Measurements from ENCODE around the gene COPZ2. TPM values are rescaled to one million over a fixed set of nuclear protein-coding genes. Genes with fewer than 3 reads are reported as not detected.
A peak's percentile ranks its signal among the peaks of the same experiment; 100 is the strongest.
"Not testable (repeated sequence)": the region's sequence is repeated elsewhere in the genome, so short reads cannot be mapped to it uniquely, and the experiment has no call there.

The COPZ2 gene
- total RNA-seq, 4 donors from 2014 or later, result 58.1 to 73.9 (median 64.1) TPM

- H3K27ac ChIP-seq (replicated peaks in 1 of 4), result no peak overlapping the region
- H3K4me3 ChIP-seq, result no peak overlapping the region
- no peaks in the 10 kb centered on the region for H3K27me3 ChIP-seq
- no peaks in the 10 kb centered on the region for H3K9me3 ChIP-seq
- intact Hi-C loops (cut with DNase I), result no loop called here
- 53% methylated on average over 2 of the region's 2 CpGs for WGBS
- H3K36me3 ChIP-seq, result peaks cover 31 to 87% (median 64%) of the 10 kb centered on the region in 4 donors
- TF ChIP-seq POLR2AphosphoS5 (IDR thresholded peaks at IDR 0.05), result no peak
- no peak for TF ChIP-seq POLR2A (IDR thresholded peaks at IDR 0.05; ENCODE audit: low read depth)
- TF ChIP-seq, protein P1, sequence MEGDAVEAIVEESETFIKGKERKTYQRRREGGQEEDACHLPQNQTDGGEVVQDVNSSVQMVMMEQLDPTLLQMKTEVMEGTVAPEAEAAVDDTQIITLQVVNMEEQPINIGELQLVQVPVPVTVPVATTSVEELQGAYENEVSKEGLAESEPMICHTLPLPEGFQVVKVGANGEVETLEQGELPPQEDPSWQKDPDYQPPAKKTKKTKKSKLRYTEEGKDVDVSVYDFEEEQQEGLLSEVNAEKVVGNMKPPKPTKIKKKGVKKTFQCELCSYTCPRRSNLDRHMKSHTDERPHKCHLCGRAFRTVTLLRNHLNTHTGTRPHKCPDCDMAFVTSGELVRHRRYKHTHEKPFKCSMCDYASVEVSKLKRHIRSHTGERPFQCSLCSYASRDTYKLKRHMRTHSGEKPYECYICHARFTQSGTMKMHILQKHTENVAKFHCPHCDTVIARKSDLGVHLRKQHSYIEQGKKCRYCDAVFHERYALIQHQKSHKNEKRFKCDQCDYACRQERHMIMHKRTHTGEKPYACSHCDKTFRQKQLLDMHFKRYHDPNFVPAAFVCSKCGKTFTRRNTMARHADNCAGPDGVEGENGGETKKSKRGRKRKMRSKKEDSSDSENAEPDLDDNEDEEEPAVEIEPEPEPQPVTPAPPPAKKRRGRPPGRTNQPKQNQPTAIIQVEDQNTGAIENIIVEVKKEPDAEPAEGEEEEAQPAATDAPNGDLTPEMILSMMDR (IDR thresholded peaks at IDR 0.05), result no peak
- no peak for DNase-seq (ENCODE audit: extremely low spot score)
- H3K4me1 ChIP-seq, result peaks cover 5 to 16% (median 8%) of the 10 kb centered on the region in 4 donors
Measured at GRCh38 chr17:48071654-48072053, 34.1 kb upstream of the COPZ2 start.

- WGBS, result 61% methylated on average over 2 of the region's 2 CpGs
- no peak overlapping the region for H3K4me3 ChIP-seq
- H3K36me3 ChIP-seq, result peaks cover 17 to 86% (median 59%) of the 10 kb centered on the region in 4 donors
- intact Hi-C loops (cut with DNase I), result no loop called here
- H3K27me3 ChIP-seq, result no peaks in the 10 kb centered on the region
- TF ChIP-seq EP300 (IDR thresholded peaks at IDR 0.05) (no peak), POLR2A (IDR thresholded peaks at IDR 0.05; ENCODE audit: low read depth) (no peak), POLR2AphosphoS5 (IDR thresholded peaks at IDR 0.05) (no peak)
- TF ChIP-seq, protein P1 (IDR thresholded peaks at IDR 0.05), result no peak
- no peaks in the 10 kb centered on the region for H3K9me3 ChIP-seq
- peaks cover 11 to 24% (median 16%) of the 10 kb centered on the region in 4 donors for H3K4me1 ChIP-seq
- H3K27ac ChIP-seq (replicated peaks in 1 of 4), result no peak overlapping the region
- no peak for DNase-seq (ENCODE audit: extremely low spot score)
Measured at GRCh38 chr17:48070195-48070594, 32.6 kb upstream of the COPZ2 start.

GRCh38 chr17:48068491-48068961 lies 30.9 kb upstream of the COPZ2 start:
- Histone ChIP-seq H3K36me3 (peaks cover 16 to 85% (median 66%) of the 10 kb centered on the region in 4 donors), H3K4me3 (no peak overlapping the region), H3K27ac (replicated peaks in 1 of 4) (no peak overlapping the region), H3K4me1 (peaks cover 7 to 31% (median 19%) of the 10 kb centered on the region in 4 donors), H3K27me3 (no peaks in the 10 kb centered on the region), H3K9me3 (no peaks in the 10 kb centered on the region)
- intact Hi-C loops (cut with DNase I), result no loop called here
- DNase-seq (ENCODE audit: extremely low spot score), result no peak
- WGBS, result 61% methylated on average over 2 of the region's 3 CpGs
- TF ChIP-seq, protein P1 (IDR thresholded peaks at IDR 0.05), result peak in 1 of 3 experiments; percentile 29
- TF ChIP-seq POLR2A (IDR thresholded peaks at IDR 0.05; ENCODE audit: low read depth), result no peak
- TF ChIP-seq POLR2AphosphoS5 (IDR thresholded peaks at IDR 0.05), result no peak

DNA sequence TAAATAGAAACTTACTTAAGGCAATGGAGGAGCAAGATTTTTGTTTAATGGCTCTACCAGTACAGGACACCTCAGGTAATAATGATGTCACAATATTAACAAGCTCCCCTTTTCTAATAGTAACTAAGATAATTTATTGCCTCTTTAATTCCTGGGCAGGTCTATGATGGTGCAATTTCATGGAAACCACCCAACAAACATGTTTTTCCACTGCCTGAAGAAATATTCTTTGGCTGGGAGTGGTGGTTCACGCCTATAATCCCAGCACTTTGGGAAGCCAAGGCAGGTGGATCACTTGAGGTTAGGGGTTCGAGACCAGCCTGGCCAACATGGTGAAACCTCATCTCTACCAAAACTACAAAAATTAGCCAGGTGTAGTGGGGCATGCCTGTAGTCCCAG lies 30.2 kb upstream of the COPZ2 start:
- H3K27me3 ChIP-seq; DNase-seq (ENCODE audit: extremely low spot score); H3K9me3 ChIP-seq; H3K4me3 ChIP-seq; intact Hi-C loops (cut with DNase I): not testable (repeated sequence)
- peaks cover 22 to 88% (median 68%) of the 10 kb centered on the region in 4 donors for H3K36me3 ChIP-seq
- 83% methylated on average over 2 of the region's 2 CpGs for WGBS
- H3K27ac ChIP-seq (replicated peaks in 1 of 4), result peak overlapping the region in 1 of 4 donors; percentile 20
- peaks cover 7 to 33% (median 19%) of the 10 kb centered on the region in 4 donors for H3K4me1 ChIP-seq

DNA sequence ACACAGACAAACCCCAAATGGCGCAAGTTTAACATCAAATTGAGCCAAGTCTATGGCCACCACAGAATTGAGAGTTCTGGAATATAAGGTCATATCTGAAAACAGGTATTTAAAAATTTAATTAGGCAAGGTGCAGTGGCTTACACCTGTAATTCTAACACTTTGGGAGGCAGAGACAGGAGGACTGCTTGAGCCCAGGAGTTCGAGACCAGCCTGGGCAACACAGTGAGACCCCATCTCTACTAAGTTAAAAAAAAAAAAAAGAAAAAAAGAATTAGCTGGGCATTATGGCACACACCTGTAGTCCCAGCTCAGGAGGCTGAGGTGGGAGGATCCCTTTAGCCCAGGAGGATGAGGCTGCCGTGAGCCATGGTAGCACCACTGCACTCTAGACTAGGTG lies 29.6 kb upstream of the COPZ2 start:
- DNase-seq (ENCODE audit: extremely low spot score), result no peak
- peaks cover 28 to 89% (median 72%) of the 10 kb centered on the region in 4 donors for H3K36me3 ChIP-seq
- TF ChIP-seq EP300 (IDR thresholded peaks at IDR 0.05) (no peak), POLR2AphosphoS5 (IDR thresholded peaks at IDR 0.05) (no peak)
- no peaks in the 10 kb centered on the region for H3K27me3 ChIP-seq
- H3K9me3 ChIP-seq, result no peaks in the 10 kb centered on the region
- peaks cover 7 to 34% (median 21%) of the 10 kb centered on the region in 4 donors for H3K4me1 ChIP-seq
- WGBS, result 94% methylated on average over 3 of the region's 3 CpGs
- intact Hi-C loops (cut with DNase I), result no loop called here
- H3K4me3 ChIP-seq, result no peak overlapping the region
- no peak overlapping the region for H3K27ac ChIP-seq (replicated peaks in 1 of 4)

- Histone ChIP-seq H3K9me3 (no peaks in the 10 kb centered on the region), H3K4me3 (no peak overlapping the region), H3K27me3 (no peaks in the 10 kb centered on the region), H3K4me1 (peaks cover 7 to 39% (median 23%) of the 10 kb centered on the region in 4 donors), H3K27ac (replicated peaks in 1 of 4) (peak overlapping the region in 2 of 4 donors; percentile 34 to 40), H3K36me3 (peaks cover 34 to 91% (median 75%) of the 10 kb centered on the region in 4 donors)
- WGBS, result 80% methylated on average over 1 of the region's 1 CpG
- TF ChIP-seq, protein P1 (IDR thresholded peaks at IDR 0.05), result no peak
- TF ChIP-seq POLR2A (IDR thresholded peaks at IDR 0.05; ENCODE audit: low read depth), result no peak
- TF ChIP-seq EP300 (IDR thresholded peaks at IDR 0.05), result no peak
- no peak for DNase-seq (ENCODE audit: extremely low spot score)
- intact Hi-C loops (cut with DNase I), result no loop called here
Measured at GRCh38 chr17:48066656-48067055, 29.1 kb upstream of the COPZ2 start.
